HG03045 (cell line): ENCODE results near the gene TIMP2.
"Not testable (repeated sequence)": the region's sequence is repeated elsewhere in the genome, so short reads cannot be mapped to it uniquely, and the experiment has no call there.

Source experiments
- ATAC-seq: cut with Tn5 transposase; IDR thresholded peaks from one replicate; pipeline ENCODE4 v1.9.1; 2021; ENCODE audit warnings: mild to moderate bottlenecking, moderate library complexity; ENCODE audit not compliant: unreplicated experiment

The TIMP2 gene

GRCh38 chr17:78910497-78911284 is 14.5 kb downstream of the TIMP2 start:
- ATAC-seq: no peak

GRCh38 chr17:78908426-78908825 is 16.8 kb downstream of the TIMP2 start:
- no peak for ATAC-seq

GRCh38 chr17:78905541-78905940 is 19.6 kb downstream of the TIMP2 start:
- no peak for ATAC-seq

GRCh38 chr17:78905116-78905515 is 20.1 kb downstream of the TIMP2 start:
- ATAC-seq: no peak

- ATAC-seq: no peak
Measured at GRCh38 chr17:78904371-78904770, 20.8 kb downstream of the TIMP2 start.

- ATAC-seq: no peak
Measured at GRCh38 chr17:78903101-78903779, 21.9 kb downstream of the TIMP2 start, which contains the start of gene CEP295NL. CEP295NL (minus strand) TSS chr17:78903201; CDS start chr17:78901828, 1,373 bp downstream.

- not testable (repeated sequence) for ATAC-seq
Measured at GRCh38 chr17:78902231-78902630, 23.0 kb downstream of the TIMP2 start.

GRCh38 chr17:78901806-78902205 is 23.4 kb downstream of the TIMP2 start:
- ATAC-seq: no peak

- no peak for ATAC-seq
Measured at GRCh38 chr17:78900816-78901215, 24.4 kb downstream of the TIMP2 start.

GRCh38 chr17:78899361-78900260 is 25.6 kb downstream of the TIMP2 start:
- ATAC-seq: no peak

- ATAC-seq: no peak
Measured at GRCh38 chr17:78898947-78899346, 26.2 kb downstream of the TIMP2 start.

GRCh38 chr17:78898075-78898836 is 26.9 kb downstream of the TIMP2 start:
- ATAC-seq: no peak

- no peak for ATAC-seq
Measured at GRCh38 chr17:78897664-78898047, 27.5 kb downstream of the TIMP2 start.

- ATAC-seq: no peak
Measured at GRCh38 chr17:78896834-78897663, 28.1 kb downstream of the TIMP2 start.

GRCh38 chr17:78896091-78896833 is 28.9 kb downstream of the TIMP2 start:
- ATAC-seq: no peak

GRCh38 chr17:78895322-78895721 is 29.9 kb downstream of the TIMP2 start:
- no peak for ATAC-seq

GRCh38 chr17:78893684-78894083 is 31.5 kb downstream of the TIMP2 start:
- no peak for ATAC-seq

- no peak for ATAC-seq
Measured at GRCh38 chr17:78892936-78893379, 32.2 kb downstream of the TIMP2 start.

GRCh38 chr17:78892520-78892919 is 32.7 kb downstream of the TIMP2 start:
- no peak for ATAC-seq
